ENCODE data around the gene NAP1L5.

Gene NAP1L5, protein sequence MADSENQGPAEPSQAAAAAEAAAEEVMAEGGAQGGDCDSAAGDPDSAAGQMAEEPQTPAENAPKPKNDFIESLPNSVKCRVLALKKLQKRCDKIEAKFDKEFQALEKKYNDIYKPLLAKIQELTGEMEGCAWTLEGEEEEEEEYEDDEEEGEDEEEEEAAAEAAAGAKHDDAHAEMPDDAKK

DNA sequence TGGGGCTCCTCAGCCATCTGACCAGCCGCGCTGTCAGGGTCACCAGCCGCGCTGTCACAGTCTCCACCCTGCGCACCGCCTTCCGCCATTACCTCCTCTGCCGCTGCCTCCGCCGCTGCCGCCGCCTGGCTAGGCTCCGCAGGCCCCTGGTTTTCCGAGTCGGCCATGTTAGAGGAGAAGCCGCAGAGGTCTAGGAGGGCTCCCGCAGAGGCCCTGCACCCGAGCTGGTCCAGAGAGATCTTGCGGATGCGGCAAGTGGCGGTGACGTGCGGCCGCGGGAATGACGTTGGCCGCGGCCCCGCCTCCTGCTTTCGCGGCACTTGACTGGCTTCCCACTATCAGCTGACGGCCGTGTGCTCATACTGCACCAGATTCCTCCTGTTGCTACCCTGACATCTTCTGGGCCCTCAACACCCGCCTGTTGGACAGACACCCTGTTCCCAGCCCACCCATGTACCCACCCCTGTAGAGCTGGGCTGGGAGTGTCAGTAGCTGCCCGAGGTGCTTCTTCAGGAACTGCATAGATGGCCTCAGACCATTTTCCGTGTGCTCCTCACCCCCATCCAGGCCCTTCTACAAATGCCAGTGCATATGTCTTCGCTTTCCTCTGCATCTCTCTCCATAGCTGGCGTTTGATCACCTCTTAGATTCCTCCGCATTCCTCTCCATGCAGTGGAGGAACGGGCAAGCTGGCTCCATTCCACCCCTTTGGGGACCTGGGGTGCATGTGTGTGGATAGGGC, at the start of gene NAP1L5:
NAP1L5 (minus strand) TSS at position 242 of the 742 bp plus-strand sequence; CDS start at position 167, 75 bp downstream.
- DNase-seq = peak; percentile 64

DNA sequence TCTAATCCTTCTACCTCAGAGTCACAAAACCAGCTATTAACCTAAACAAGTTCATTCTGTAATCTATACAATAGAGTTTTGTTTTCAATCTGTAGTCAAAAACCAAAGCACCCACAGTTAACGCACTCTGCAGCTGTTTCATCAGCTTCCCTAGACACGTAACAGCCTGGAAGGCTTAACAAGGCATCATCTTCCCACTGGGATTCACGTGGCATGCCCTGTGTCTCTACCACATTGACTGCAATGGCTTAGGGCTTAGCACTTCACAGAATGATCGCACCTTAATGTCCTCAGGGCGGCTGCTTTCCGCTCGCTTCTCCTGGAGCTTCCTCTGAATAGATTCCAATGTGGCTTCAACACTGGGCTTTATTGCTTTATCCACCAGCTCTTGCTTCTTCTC, 49.7 kb upstream of the NAP1L5 start:
- no peak for DNase-seq

- DNase-seq = no peak
Observed at GRCh38 chr4:88746206-88746605, 48.6 kb upstream of the NAP1L5 start.

- no peak for DNase-seq
Observed at GRCh38 chr4:88745581-88746163, 48.0 kb upstream of the NAP1L5 start.

DNA sequence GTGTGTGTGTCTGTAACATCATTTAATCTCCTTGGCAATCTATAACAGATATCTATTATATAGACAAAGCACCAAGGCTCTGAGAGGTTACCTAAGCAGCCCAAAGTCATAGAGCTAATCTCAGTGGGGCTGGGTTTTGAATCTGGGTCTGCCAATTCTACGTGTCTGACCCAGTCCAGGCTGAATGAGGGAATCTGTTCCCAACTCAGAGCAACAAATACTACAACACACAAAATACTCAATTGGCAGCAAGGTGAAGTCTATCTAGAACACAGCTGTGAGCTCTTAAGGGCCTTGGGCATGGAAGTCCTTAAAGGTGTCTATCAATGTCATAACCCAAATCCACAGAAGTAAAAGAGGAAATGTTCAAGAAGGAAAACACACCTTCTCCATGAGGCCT, 47.5 kb upstream of the NAP1L5 start:
- DNase-seq = no peak

- DNase-seq = no peak
Observed at GRCh38 chr4:88744609-88745008, 47.0 kb upstream of the NAP1L5 start.

- DNase-seq = no peak
Observed at GRCh38 chr4:88743696-88744095, 46.1 kb upstream of the NAP1L5 start.

- DNase-seq = no peak
Observed at GRCh38 chr4:88742561-88742960, 44.9 kb upstream of the NAP1L5 start.

GRCh38 chr4:88738180-88738579, 40.6 kb upstream of the NAP1L5 start:
- no peak for DNase-seq

GRCh38 chr4:88737307-88737941, 39.8 kb upstream of the NAP1L5 start:
- DNase-seq = peak; percentile 6

DNA sequence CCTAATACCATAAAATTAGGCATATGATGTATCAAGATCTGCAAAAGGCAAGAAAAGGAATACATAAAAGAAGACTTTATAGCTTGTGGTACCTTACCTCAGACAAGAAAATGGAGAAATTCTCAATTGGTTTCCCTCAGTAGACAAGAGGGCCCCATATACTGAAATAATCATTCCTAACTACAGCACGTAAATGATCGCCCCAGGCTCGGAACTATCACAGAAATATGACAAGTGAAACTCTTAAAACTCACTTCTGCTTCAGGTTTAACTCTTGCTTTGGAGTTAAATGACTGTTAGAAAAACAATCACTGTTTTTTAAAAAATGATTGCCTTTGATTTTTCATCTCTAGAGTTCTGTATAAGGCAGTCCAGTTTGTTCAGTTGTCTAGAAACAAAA, 38.6 kb upstream of the NAP1L5 start:
- no peak for DNase-seq

- no peak for DNase-seq
Observed at GRCh38 chr4:88735564-88735963, 37.9 kb upstream of the NAP1L5 start.

DNA sequence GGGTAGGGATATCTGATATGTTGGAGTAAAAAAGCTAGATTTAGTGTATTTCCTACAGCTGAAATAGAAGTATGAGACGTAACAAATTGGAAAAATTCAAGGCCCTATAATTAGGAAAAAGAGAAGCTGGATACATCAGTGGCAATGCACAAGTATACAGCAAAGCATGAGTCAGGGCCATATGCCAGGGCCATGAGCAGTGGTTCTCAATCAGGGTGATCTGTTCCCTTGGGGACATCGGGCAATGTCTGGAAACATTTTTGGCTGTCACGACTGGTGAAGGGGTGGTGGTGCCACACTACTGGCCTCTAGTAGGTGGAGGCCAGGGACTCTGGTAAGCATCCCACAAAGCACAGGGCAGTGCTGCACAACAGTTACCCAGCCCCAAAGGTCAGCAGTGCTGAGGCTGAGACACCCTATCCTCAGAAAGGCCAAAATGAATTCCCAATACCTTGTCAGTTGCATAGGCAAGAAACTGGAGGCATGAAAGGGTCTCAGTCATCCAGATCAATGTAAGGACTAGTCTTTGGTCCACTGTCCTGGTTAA, 36.8 kb upstream of the NAP1L5 start:
- DNase-seq = no peak

DNA sequence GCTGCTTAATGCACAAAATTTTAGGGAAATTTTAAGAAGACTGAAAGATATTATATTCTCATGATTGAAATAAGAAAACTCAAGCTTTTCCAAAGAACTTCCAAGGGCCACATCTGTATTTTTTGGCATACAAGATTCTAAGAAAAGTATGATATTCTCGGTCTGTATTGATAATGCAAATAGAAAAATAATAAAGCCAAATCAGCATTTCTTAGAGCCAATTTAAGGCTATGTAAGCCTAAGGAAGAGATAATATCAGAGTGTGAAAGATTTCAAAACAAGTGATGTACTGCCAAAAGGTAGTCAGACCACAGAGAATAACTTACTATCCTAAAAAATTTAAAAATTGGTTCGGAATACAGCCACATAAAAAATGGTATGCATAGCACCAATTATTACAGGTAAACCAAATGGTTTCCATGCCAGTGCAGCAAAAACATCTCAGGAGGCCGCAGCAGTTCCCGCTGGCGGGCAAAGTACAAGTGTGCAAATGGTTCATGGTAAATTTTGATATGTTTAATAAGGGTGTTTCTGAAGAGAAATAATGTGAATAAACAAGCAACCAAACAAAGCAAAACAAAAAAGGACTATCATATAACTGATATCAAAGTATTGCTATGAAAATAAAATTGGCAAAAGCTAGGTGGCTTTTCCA, 35.2 kb upstream of the NAP1L5 start:
- no peak for DNase-seq

- DNase-seq = no peak
Observed at GRCh38 chr4:88731381-88731780, 33.8 kb upstream of the NAP1L5 start.

- DNase-seq = no peak
Observed at GRCh38 chr4:88730811-88731210, 33.2 kb upstream of the NAP1L5 start.

GRCh38 chr4:88729146-88729760, 31.6 kb upstream of the NAP1L5 start:
- no peak for DNase-seq

DNA sequence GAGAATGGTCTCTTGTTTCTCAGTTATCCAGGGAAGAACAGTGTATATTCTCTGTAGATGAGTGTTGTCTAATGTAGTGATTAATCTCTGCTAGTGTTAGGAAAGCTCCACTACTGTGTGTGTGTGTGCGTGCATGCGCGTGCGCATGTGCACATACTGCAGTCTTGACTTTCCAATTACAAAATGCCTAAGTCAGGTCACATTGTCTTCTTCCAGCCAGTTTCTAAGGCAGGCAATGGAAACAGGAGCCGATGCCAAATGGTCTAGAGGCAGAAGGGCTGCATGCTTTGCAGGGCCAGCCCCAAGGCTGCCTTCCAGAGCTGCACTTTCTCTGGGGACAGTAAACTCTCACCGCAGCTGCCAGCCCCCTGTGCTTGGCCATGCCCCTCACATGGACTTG, 30.5 kb upstream of the NAP1L5 start:
- DNase-seq = no peak

DNA sequence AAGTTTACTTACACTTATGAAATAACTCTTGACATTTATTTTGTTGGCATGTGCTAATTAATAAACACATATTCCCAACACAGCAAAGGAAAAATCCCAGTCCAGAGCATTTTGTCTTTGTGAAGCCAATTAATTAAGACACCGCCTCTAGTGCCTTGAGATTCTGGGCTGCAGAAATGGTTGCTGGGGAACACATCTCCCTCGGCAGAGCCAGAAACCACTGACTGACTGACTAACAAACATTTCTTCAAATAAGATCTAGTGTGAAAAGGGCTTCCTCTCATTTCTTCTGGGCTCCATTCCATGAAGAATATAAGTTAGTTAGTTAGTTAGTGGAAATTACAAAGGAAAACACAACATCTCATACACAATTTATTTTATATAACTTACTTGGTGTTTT, 28.4 kb upstream of the NAP1L5 start:
- DNase-seq = no peak

DNA sequence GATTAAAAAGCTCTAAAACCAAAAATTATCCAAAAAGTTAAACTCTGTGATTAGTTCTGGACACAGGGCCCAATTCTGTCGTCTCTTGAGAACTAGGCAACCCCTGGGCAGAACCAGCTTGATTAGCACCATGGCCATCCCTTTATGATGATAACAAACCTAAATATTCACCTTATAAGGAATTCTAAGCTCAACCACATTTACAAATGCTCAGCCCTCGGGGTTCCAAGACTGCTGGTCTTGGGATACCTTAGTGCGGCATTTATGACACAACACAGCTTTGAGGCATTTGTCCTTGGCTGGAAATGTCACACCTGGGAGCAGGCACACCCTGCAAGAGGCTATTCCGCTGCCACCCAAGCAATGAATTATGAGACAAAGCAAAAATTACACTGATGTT, 27.5 kb upstream of the NAP1L5 start:
- DNase-seq = no peak

GRCh38 chr4:88724406-88724805, 26.8 kb upstream of the NAP1L5 start:
- DNase-seq = no peak

DNA sequence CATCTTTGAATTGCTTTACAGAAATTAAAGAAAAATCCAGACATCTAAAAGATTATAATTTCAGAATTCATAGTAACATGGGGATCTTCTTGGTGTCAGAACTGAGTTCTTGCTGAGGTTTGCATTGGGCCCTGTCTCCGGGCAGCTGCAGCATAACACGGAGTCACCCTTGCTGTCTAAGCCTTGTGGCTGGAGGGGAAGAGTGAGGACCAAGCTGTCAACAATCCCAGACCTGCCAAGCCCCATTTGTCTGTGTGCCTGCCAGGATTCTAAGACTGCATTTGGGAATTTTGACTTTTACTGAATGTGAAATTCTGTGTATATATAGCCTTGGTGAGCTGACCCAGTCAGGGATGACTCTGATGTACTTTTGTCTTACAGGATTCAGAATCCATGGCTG, 25.2 kb upstream of the NAP1L5 start:
- DNase-seq = no peak

All from stimulated activated CD4-positive, alpha-beta T cell treated with anti-CD3 and anti-CD28 coated beads, Interleukin-1b, Interleukin-23, amount 100 ng/mL, for 48 hours (primary cell).